ENCODE results near the gene LRRC4C. TPM values are rescaled to one million over a fixed set of nuclear protein-coding genes. Genes with fewer than 3 reads are reported as not detected.

LRRC4C gene
- total and polyA plus RNA-seq, 4 donors = 0.33 to 5.3 (median 0.43) TPM

DNA sequence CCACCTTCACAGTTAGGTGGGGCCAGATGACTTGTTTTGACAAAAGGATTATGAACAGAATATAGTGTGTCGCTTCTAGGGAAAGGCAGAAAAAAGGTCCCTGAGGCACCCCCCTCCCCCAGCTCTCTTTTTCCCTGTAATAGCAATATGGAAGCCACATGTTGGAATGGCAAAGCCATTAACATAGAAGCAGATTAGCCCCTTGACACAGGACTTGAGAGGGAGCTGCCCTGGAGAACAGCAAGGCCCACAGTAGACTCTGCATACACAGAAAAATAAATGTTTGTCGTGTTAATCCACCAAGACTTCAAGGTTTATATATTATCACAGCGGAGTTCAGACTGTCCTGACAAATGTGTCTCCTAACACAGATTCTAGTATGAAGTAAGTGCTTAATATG lies 1222.9 kb downstream of the LRRC4C start:
- no peak for DNase-seq
- Histone ChIP-seq H3K27me3 (ENCODE audit: control insufficient read depth in 3 of 3, insufficient read depth in 3 of 3, low read length in 2 of 3) (no peaks in the 10 kb centered on the region), H3K4me3 (no peak overlapping the region), H3K36me3 (ENCODE audit: control insufficient read depth in 4 of 4, insufficient read depth in 4 of 4, low read length in 4 of 4) (no peaks in the 10 kb centered on the region), H3K9ac (ENCODE audit: insufficient read depth in 1 of 2, low read length in 2 of 2) (no peak overlapping the region), H3K9me3 (ENCODE audit: control insufficient read depth in 4 of 4, insufficient read depth in 3 of 4, low read length in 3 of 4) (no peaks in the 10 kb centered on the region), H3K4me1 (ENCODE audit: control insufficient read depth in 5 of 5, insufficient read depth in 5 of 5, low read length in 5 of 5) (peaks cover 0 to 4% (median 0%) of the 10 kb centered on the region in 5 donors), H3K27ac (ENCODE audit: low read depth in 1 of 2, low read length in 1 of 2) (no peak overlapping the region)
- 85 to 92% methylated on average over 3 of the region's 3 CpGs for WGBS, 2 donors
- ATAC-seq (ENCODE audit: insufficient read depth, low FRiP score) = no peak
- TF ChIP-seq, protein P1, sequence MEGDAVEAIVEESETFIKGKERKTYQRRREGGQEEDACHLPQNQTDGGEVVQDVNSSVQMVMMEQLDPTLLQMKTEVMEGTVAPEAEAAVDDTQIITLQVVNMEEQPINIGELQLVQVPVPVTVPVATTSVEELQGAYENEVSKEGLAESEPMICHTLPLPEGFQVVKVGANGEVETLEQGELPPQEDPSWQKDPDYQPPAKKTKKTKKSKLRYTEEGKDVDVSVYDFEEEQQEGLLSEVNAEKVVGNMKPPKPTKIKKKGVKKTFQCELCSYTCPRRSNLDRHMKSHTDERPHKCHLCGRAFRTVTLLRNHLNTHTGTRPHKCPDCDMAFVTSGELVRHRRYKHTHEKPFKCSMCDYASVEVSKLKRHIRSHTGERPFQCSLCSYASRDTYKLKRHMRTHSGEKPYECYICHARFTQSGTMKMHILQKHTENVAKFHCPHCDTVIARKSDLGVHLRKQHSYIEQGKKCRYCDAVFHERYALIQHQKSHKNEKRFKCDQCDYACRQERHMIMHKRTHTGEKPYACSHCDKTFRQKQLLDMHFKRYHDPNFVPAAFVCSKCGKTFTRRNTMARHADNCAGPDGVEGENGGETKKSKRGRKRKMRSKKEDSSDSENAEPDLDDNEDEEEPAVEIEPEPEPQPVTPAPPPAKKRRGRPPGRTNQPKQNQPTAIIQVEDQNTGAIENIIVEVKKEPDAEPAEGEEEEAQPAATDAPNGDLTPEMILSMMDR (IDR thresholded peaks at IDR 0.05; ENCODE audit: control extremely low read depth, extremely low read depth) = no peak

DNA sequence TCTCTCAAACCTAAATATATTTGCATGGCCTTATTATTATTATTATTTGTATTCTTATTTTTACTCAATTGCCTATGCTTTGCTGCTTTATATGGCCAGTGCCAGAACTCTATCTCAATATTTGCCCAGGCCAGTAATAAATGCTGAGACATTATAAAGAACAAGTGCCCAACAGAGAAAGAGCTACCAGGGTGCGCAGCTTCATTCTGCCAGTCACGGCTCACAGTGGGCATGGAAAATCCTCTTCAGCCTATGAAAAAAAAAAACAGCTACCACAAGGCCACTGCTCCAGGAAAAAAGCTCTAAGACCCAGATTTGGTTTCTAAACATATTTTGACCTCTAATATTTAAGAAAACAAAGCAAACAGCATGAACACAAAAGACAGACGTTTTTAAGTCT lies 1223.6 kb downstream of the LRRC4C start:
- no peak for ATAC-seq (ENCODE audit: insufficient read depth, low FRiP score)
- H3K9me3 ChIP-seq (ENCODE audit: control insufficient read depth in 4 of 4, insufficient read depth in 3 of 4, low read length in 3 of 4) = no peaks in the 10 kb centered on the region
- 76 to 78% methylated on average over 3 of the region's 3 CpGs for WGBS, 2 donors
- H3K27me3 ChIP-seq (ENCODE audit: control insufficient read depth in 3 of 3, insufficient read depth in 3 of 3, low read length in 2 of 3) = no peaks in the 10 kb centered on the region
- no peak overlapping the region for H3K9ac ChIP-seq (ENCODE audit: insufficient read depth in 1 of 2, low read length in 2 of 2)
- H3K4me1 ChIP-seq (ENCODE audit: control insufficient read depth in 5 of 5, insufficient read depth in 5 of 5, low read length in 5 of 5) = no peaks in the 10 kb centered on the region
- no peaks in the 10 kb centered on the region for H3K36me3 ChIP-seq (ENCODE audit: control insufficient read depth in 4 of 4, insufficient read depth in 4 of 4, low read length in 4 of 4)
- H3K27ac ChIP-seq (ENCODE audit: low read depth in 1 of 2, low read length in 1 of 2) = no peak overlapping the region
- DNase-seq = no peak
- TF ChIP-seq, protein P1 (IDR thresholded peaks at IDR 0.05; ENCODE audit: control extremely low read depth, extremely low read depth) = no peak
- no peak overlapping the region for H3K4me3 ChIP-seq

- H3K27ac ChIP-seq (ENCODE audit: low read depth in 1 of 2, low read length in 1 of 2) = no peak overlapping the region
- H3K36me3 ChIP-seq (ENCODE audit: control insufficient read depth in 4 of 4, insufficient read depth in 4 of 4, low read length in 4 of 4) = no peaks in the 10 kb centered on the region
- no peaks in the 10 kb centered on the region for H3K9me3 ChIP-seq (ENCODE audit: control insufficient read depth in 4 of 4, insufficient read depth in 3 of 4, low read length in 3 of 4)
- WGBS, 2 donors = 58 to 79% methylated on average over 2 of the region's 2 CpGs
- H3K27me3 ChIP-seq (ENCODE audit: control insufficient read depth in 3 of 3, insufficient read depth in 3 of 3, low read length in 2 of 3) = no peaks in the 10 kb centered on the region
- H3K9ac ChIP-seq (ENCODE audit: insufficient read depth in 1 of 2, low read length in 2 of 2) = no peak overlapping the region
- H3K4me1 ChIP-seq (ENCODE audit: control insufficient read depth in 5 of 5, insufficient read depth in 5 of 5, low read length in 5 of 5) = peaks cover 0 to 5% (median 0%) of the 10 kb centered on the region in 5 donors
- TF ChIP-seq, protein P1 (IDR thresholded peaks at IDR 0.05; ENCODE audit: control extremely low read depth, extremely low read depth) = no peak
- DNase-seq (no peak), ATAC-seq (ENCODE audit: insufficient read depth, low FRiP score) (no peak)
- H3K4me3 ChIP-seq = no peak overlapping the region
These were observed 1228.6 kb downstream of the LRRC4C start for GRCh38 chr11:40230821-40231220.

GRCh38 chr11:40228662-40229061 lies 1230.8 kb downstream of the LRRC4C start:
- peak in 2 of 3 donors; percentile 9 to 13 for DNase-seq
- no peak overlapping the region for H3K9ac ChIP-seq (ENCODE audit: insufficient read depth in 1 of 2, low read length in 2 of 2)
- H3K4me3 ChIP-seq = no peak overlapping the region
- H3K27me3 ChIP-seq (ENCODE audit: control insufficient read depth in 3 of 3, insufficient read depth in 3 of 3, low read length in 2 of 3) = no peaks in the 10 kb centered on the region
- TF ChIP-seq, protein P1 (IDR thresholded peaks at IDR 0.05; ENCODE audit: control extremely low read depth, extremely low read depth) = no peak
- H3K36me3 ChIP-seq (ENCODE audit: control insufficient read depth in 4 of 4, insufficient read depth in 4 of 4, low read length in 4 of 4) = no peaks in the 10 kb centered on the region
- peaks cover 0 to 5% (median 0%) of the 10 kb centered on the region in 5 donors for H3K4me1 ChIP-seq (ENCODE audit: control insufficient read depth in 5 of 5, insufficient read depth in 5 of 5, low read length in 5 of 5)
- WGBS, 2 donors = 55 to 76% methylated on average over 3 of the region's 3 CpGs
- H3K9me3 ChIP-seq (ENCODE audit: control insufficient read depth in 4 of 4, insufficient read depth in 3 of 4, low read length in 3 of 4) = no peaks in the 10 kb centered on the region
- no peak overlapping the region for H3K27ac ChIP-seq (ENCODE audit: low read depth in 1 of 2, low read length in 1 of 2)
- no peak for ATAC-seq (ENCODE audit: insufficient read depth, low FRiP score)

All from lung (tissue), 12 donors.